Measurements from ENCODE around the gene SEMA6A.

Gene SEMA6A

DNA sequence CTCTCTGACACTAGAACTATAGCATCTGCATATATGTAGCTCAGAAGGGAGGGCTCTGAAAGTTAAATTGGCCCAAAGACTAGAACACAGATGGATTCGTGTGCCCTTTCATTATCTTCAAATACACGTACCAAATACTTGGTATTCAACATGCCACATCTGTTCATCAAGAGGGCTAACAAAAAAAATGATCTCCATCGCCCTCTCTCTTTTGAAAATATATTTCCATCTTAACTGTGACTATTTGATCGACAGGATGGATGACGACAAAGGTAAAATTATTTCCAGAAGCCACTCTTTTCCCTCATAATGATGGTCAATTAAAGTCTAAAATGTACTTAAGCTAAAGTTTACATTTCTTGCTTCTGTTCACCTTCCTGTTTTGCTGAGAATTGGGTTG, 77.0 kb downstream of the SEMA6A start:
- ATAC-seq: no peak
- no peak for TF ChIP-seq ZNF565 (CRISPR knock-in tag; conservative IDR thresholded peaks at IDR 0.05; ENCODE audit: low read depth)
- no peak for TF ChIP-seq OSR1 (CRISPR knock-in tag; IDR thresholded peaks at IDR 0.05)
- no peak for TF ChIP-seq BACH2 (CRISPR knock-in tag; IDR thresholded peaks at IDR 0.05; ENCODE audit: borderline replicate concordance)
- TF ChIP-seq PATZ1 (CRISPR knock-in tag; IDR thresholded peaks at IDR 0.05; ENCODE audit: borderline replicate concordance): no peak
- TF ChIP-seq CSRNP3 (CRISPR knock-in tag; IDR thresholded peaks at IDR 0.05): no peak
- TF ChIP-seq, protein P1, sequence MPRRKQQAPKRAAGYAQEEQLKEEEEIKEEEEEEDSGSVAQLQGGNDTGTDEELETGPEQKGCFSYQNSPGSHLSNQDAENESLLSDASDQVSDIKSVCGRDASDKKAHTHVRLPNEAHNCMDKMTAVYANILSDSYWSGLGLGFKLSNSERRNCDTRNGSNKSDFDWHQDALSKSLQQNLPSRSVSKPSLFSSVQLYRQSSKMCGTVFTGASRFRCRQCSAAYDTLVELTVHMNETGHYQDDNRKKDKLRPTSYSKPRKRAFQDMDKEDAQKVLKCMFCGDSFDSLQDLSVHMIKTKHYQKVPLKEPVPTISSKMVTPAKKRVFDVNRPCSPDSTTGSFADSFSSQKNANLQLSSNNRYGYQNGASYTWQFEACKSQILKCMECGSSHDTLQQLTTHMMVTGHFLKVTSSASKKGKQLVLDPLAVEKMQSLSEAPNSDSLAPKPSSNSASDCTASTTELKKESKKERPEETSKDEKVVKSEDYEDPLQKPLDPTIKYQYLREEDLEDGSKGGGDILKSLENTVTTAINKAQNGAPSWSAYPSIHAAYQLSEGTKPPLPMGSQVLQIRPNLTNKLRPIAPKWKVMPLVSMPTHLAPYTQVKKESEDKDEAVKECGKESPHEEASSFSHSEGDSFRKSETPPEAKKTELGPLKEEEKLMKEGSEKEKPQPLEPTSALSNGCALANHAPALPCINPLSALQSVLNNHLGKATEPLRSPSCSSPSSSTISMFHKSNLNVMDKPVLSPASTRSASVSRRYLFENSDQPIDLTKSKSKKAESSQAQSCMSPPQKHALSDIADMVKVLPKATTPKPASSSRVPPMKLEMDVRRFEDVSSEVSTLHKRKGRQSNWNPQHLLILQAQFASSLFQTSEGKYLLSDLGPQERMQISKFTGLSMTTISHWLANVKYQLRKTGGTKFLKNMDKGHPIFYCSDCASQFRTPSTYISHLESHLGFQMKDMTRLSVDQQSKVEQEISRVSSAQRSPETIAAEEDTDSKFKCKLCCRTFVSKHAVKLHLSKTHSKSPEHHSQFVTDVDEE (CRISPR knock-in tag; IDR thresholded peaks at IDR 0.05): no peak
- TF ChIP-seq TCF4 (CRISPR knock-in tag; IDR thresholded peaks at IDR 0.05; ENCODE audit: borderline replicate concordance): no peak
- no peak for TF ChIP-seq GLIS3 (CRISPR knock-in tag; IDR thresholded peaks at IDR 0.05)
- no peak for TF ChIP-seq RARB (CRISPR knock-in tag; IDR thresholded peaks at IDR 0.05)
- TF ChIP-seq TOX (CRISPR knock-in tag; IDR thresholded peaks at IDR 0.05; ENCODE audit: borderline replicate concordance): no peak
- no peak for TF ChIP-seq ISL1 (CRISPR knock-in tag; IDR thresholded peaks at IDR 0.05)

GRCh38 chr5:116495786-116496357, 78.8 kb downstream of the SEMA6A start:
- ATAC-seq: no peak

More at GRCh38 chr5:116495786-116496357, 78.8 kb downstream of the SEMA6A start:
- TF ChIP-seq OSR1 (CRISPR knock-in tag; IDR thresholded peaks at IDR 0.05) (no peak), CREB5 (CRISPR knock-in tag; IDR thresholded peaks at IDR 0.05; ENCODE audit: low read depth) (no peak), ZNF565 (CRISPR knock-in tag; conservative IDR thresholded peaks at IDR 0.05; ENCODE audit: low read depth) (no peak), ZFP3 (CRISPR knock-in tag; IDR thresholded peaks at IDR 0.05) (no peak), RARB (CRISPR knock-in tag; IDR thresholded peaks at IDR 0.05) (no peak), ARNTL (CRISPR knock-in tag; IDR thresholded peaks at IDR 0.05; ENCODE audit: borderline replicate concordance, low read depth) (no peak), CSDC2 (CRISPR knock-in tag; IDR thresholded peaks at IDR 0.05) (no peak), ZNF8 (CRISPR knock-in tag; IDR thresholded peaks at IDR 0.05) (no peak), ZNF70 (CRISPR knock-in tag; IDR thresholded peaks at IDR 0.05) (no peak), PPARA (CRISPR knock-in tag; IDR thresholded peaks at IDR 0.05; ENCODE audit: borderline replicate concordance) (no peak), POU6F1 (CRISPR knock-in tag; IDR thresholded peaks at IDR 0.05; ENCODE audit: borderline replicate concordance, low read depth) (no peak), PATZ1 (CRISPR knock-in tag; IDR thresholded peaks at IDR 0.05; ENCODE audit: borderline replicate concordance) (no peak), TOX (CRISPR knock-in tag; IDR thresholded peaks at IDR 0.05; ENCODE audit: borderline replicate concordance) (no peak), CSRNP3 (CRISPR knock-in tag; IDR thresholded peaks at IDR 0.05) (no peak), BACH2 (CRISPR knock-in tag; IDR thresholded peaks at IDR 0.05; ENCODE audit: borderline replicate concordance) (no peak), TCF4 (CRISPR knock-in tag; IDR thresholded peaks at IDR 0.05; ENCODE audit: borderline replicate concordance) (no peak), GLIS3 (CRISPR knock-in tag; IDR thresholded peaks at IDR 0.05) (no peak)
